ENCODE measurements around the gene TFR2.

The TFR2 gene

DNA sequence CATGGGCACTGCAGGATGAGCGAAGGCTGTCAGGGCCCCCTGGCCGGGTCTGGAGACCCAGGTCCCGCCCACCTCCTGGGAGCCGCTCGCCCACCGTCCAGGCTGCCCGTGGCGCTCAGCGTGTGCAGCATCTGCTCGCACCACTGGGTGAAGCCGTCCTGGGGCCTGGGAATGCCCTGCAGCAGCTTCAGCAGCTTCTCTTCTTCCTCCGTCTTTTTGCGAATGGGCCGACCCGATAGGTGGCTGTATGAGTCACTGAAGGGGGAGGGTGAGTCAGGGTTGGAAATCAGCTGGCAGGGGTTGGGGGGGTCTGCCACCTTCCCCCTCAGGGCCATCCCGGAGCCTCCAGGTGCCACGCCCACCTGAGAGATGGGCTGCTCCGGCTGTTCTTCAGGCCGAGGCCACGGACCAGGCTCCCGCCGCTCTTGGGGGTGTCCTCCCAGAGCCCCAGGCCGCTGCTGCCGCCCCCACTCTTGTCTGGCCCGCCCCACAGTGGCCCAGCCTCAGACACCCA lies 40.9 kb upstream of the TFR2 start:
- TF ChIP-seq EZH2 (IDR thresholded peaks at IDR 0.05; ENCODE audit: borderline replicate concordance, low read length) (no peak), CTCF (IDR thresholded peaks at IDR 0.05; ENCODE audit: low read length) (no peak)

GRCh38 chr7:100681491-100682227 lies 40.3 kb upstream of the TFR2 start:
- TF ChIP-seq EZH2 (IDR thresholded peaks at IDR 0.05; ENCODE audit: borderline replicate concordance, low read length) (no peak), CTCF (IDR thresholded peaks at IDR 0.05; ENCODE audit: low read length) (no peak)
- H3K27ac ChIP-seq (ENCODE audit: low read depth, low read length, poor library complexity, severe bottlenecking) = no peak overlapping the region
- H3K4me1 ChIP-seq (ENCODE audit: insufficient read depth, low read length, severe bottlenecking) = peaks cover under 1% of the 10 kb centered on the region

More for the DNA sequence above, 40.9 kb upstream of the TFR2 start:
- H3K9me2 ChIP-seq (ENCODE audit: low read depth, low read length) = no peaks in the 10 kb centered on the region
- no peak overlapping the region for H2AFZ ChIP-seq (ENCODE audit: low read length)
- H3K4me2 ChIP-seq (ENCODE audit: low read length) = no peak overlapping the region
- H3F3A ChIP-seq (ENCODE audit: insufficient read depth, low read length) = no peaks in the 10 kb centered on the region
- no peaks in the 10 kb centered on the region for H3K79me2 ChIP-seq (ENCODE audit: insufficient read depth, low read length)
- H3K27ac ChIP-seq (ENCODE audit: low read depth, low read length, poor library complexity, severe bottlenecking) = no peak overlapping the region
- H3K36me3 ChIP-seq (ENCODE audit: insufficient read depth, low read length) = peaks cover 98% of the 10 kb centered on the region
- H3K27me3 ChIP-seq (ENCODE audit: insufficient read depth, low read length) = no peaks in the 10 kb centered on the region
- H4K20me1 ChIP-seq (ENCODE audit: insufficient read depth, low read length) = no peaks in the 10 kb centered on the region
- no peaks in the 10 kb centered on the region for H3K9me3 ChIP-seq (ENCODE audit: low read length)
- no peaks in the 10 kb centered on the region for H3K4me1 ChIP-seq (ENCODE audit: insufficient read depth, low read length, severe bottlenecking)
- H3K9ac ChIP-seq (ENCODE audit: low read length) = no peak overlapping the region
- H3K4me3 ChIP-seq (ENCODE audit: low read depth, low read length, poor library complexity, severe bottlenecking) = no peak overlapping the region

DNA sequence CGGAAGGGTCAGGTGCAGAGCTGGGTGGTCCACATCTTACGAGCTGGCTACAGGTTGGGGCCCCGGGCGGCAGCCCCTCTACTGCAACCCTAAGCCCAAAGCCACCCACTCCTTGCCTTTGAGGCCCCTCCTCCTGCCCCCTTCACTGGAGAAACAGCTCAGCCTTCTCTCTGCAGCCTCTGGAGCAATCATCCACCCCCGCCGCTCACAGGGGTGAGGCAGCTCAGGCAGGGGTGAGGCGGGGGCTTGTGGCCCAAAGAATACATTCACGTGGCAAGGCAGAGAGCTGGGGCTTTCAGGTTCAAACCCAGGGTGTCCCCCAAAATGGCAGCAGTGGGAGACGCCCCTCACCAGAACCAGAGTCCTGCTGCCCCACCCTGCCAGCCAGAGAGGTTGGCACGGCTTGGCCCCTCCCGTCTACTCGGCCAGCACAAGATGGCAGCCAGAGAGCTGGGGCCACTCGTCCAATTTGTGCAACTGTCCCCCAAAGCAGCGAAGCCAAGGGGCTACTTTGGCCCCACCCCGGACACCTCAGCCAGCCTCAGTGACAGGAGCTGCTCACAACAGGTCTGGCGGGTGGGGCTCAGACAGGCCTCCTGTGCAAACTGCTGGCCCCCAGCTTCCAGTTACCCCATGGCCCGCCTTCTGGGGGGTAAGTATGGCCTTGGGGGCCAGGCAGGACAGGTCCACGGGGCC lies 39.4 kb upstream of the TFR2 start:
- H3K27ac ChIP-seq (ENCODE audit: low read depth, low read length, poor library complexity, severe bottlenecking) = no peak overlapping the region
- peaks cover 92% of the 10 kb centered on the region for H3K36me3 ChIP-seq (ENCODE audit: insufficient read depth, low read length)
- H3K79me2 ChIP-seq (ENCODE audit: insufficient read depth, low read length) = no peaks in the 10 kb centered on the region
- no peak overlapping the region for H2AFZ ChIP-seq (ENCODE audit: low read length)
- no peak for TF ChIP-seq EZH2 (IDR thresholded peaks at IDR 0.05; ENCODE audit: borderline replicate concordance, low read length)
- no peak for TF ChIP-seq CTCF (IDR thresholded peaks at IDR 0.05; ENCODE audit: low read length)
- no peaks in the 10 kb centered on the region for H4K20me1 ChIP-seq (ENCODE audit: insufficient read depth, low read length)
- no peaks in the 10 kb centered on the region for H3F3A ChIP-seq (ENCODE audit: insufficient read depth, low read length)
- H3K27me3 ChIP-seq (ENCODE audit: insufficient read depth, low read length) = no peaks in the 10 kb centered on the region
- H3K4me3 ChIP-seq (ENCODE audit: low read depth, low read length, poor library complexity, severe bottlenecking) = no peak overlapping the region
- H3K9me2 ChIP-seq (ENCODE audit: low read depth, low read length) = no peaks in the 10 kb centered on the region
- no peaks in the 10 kb centered on the region for H3K9me3 ChIP-seq (ENCODE audit: low read length)
- peaks cover 6% of the 10 kb centered on the region for H3K4me1 ChIP-seq (ENCODE audit: insufficient read depth, low read length, severe bottlenecking)
- H3K9ac ChIP-seq (ENCODE audit: low read length) = no peak overlapping the region
- no peak overlapping the region for H3K4me2 ChIP-seq (ENCODE audit: low read length)

More at GRCh38 chr7:100681491-100682227, 40.3 kb upstream of the TFR2 start:
- Histone ChIP-seq H3K4me2 (ENCODE audit: low read length) (no peak overlapping the region), H3K36me3 (ENCODE audit: insufficient read depth, low read length) (peaks cover 98% of the 10 kb centered on the region), H2AFZ (ENCODE audit: low read length) (no peak overlapping the region), H4K20me1 (ENCODE audit: insufficient read depth, low read length) (no peaks in the 10 kb centered on the region), H3K27me3 (ENCODE audit: insufficient read depth, low read length) (no peaks in the 10 kb centered on the region), H3K9me3 (ENCODE audit: low read length) (no peaks in the 10 kb centered on the region), H3F3A (ENCODE audit: insufficient read depth, low read length) (no peaks in the 10 kb centered on the region), H3K9me2 (ENCODE audit: low read depth, low read length) (no peaks in the 10 kb centered on the region), H3K9ac (ENCODE audit: low read length) (no peak overlapping the region), H3K79me2 (ENCODE audit: insufficient read depth, low read length) (no peaks in the 10 kb centered on the region), H3K4me3 (ENCODE audit: low read depth, low read length, poor library complexity, severe bottlenecking) (no peak overlapping the region)

All from OCI-LY1 (cell line).